HG02763 (cell line): Measurements from ENCODE around the gene SPINK9.
A peak's percentile ranks its signal among the peaks of the same experiment; 100 is the strongest.

Experiments used
- ATAC-seq: cut with Tn5 transposase; IDR thresholded peaks from one replicate; pipeline ENCODE4 v1.9.1; 2021; ENCODE audit warnings: mild to moderate bottlenecking, moderate library complexity; ENCODE audit not compliant: unreplicated experiment

SPINK9 gene

DNA sequence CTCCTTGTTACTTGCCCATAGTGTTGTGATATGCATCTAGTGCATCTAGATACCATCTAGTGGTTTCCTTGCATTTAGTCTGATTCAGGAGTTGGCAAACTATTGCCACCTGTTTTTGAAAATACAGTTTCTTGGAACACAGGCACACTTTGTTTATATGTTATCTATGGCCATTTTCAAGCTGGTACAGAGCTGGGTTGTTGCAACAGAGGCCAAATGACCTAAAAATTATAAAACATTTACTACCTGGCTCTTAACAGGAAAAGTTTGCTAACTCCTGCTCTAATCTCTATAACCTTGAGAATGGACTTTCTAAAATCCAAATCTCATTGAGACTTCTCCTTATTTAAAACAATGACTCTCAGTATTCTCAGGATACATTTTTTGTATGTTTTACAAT lies 29.0 kb downstream of the SPINK9 start:
- no peak for ATAC-seq

- no peak for ATAC-seq
These were observed 32.9 kb downstream of the SPINK9 start for GRCh38 chr5:148368299-148368698.

GRCh38 chr5:148372166-148372725 lies 36.9 kb downstream of the SPINK9 start:
- no peak for ATAC-seq

DNA sequence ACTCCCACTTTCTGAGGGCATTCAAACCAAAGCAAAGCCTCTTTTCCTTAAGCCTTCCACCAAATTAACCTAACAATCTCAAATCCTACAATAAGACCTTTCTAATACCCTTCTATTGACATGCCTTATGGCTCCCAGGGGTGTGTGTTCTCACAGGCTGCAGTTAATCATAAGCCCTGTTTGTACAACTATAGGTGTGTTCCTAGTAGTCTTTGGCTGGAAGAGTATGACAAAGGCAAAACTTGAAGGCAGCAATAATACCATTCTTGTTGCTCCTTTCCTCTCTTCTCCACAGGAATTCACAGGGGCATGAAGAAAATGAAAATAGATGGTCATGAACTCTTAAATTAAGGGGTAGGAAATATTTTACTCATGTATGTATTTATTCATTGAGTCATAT lies 37.5 kb downstream of the SPINK9 start:
- no peak for ATAC-seq

GRCh38 chr5:148374690-148375360 lies 39.5 kb downstream of the SPINK9 start:
- ATAC-seq, result peak; percentile 65

GRCh38 chr5:148376198-148376597 lies 40.8 kb downstream of the SPINK9 start:
- ATAC-seq, result no peak

- ATAC-seq, result no peak
These were observed 43.3 kb downstream of the SPINK9 start for GRCh38 chr5:148378670-148379069.

GRCh38 chr5:148379340-148379739 lies 44.0 kb downstream of the SPINK9 start:
- ATAC-seq, result no peak

GRCh38 chr5:148381906-148382305 lies 46.5 kb downstream of the SPINK9 start:
- no peak for ATAC-seq

DNA sequence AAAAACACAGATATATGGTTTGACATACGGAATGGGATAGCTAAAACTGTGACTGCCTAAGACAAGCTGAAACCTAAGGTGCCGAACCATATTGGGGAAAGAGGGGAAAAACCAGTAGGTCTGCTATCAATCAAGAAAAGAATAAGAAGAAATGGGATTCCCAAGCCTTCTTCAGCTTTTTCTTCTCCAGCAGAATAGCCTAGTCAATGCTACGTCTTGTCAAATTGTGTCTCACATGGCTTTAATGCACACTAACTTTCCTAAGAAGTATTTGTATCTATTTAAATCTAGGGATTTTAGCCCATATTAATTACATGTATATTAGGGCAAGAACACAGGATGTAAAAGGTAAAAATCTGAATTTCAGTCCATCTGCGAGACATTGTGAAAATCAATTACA lies 47.6 kb downstream of the SPINK9 start:
- ATAC-seq, result no peak

DNA sequence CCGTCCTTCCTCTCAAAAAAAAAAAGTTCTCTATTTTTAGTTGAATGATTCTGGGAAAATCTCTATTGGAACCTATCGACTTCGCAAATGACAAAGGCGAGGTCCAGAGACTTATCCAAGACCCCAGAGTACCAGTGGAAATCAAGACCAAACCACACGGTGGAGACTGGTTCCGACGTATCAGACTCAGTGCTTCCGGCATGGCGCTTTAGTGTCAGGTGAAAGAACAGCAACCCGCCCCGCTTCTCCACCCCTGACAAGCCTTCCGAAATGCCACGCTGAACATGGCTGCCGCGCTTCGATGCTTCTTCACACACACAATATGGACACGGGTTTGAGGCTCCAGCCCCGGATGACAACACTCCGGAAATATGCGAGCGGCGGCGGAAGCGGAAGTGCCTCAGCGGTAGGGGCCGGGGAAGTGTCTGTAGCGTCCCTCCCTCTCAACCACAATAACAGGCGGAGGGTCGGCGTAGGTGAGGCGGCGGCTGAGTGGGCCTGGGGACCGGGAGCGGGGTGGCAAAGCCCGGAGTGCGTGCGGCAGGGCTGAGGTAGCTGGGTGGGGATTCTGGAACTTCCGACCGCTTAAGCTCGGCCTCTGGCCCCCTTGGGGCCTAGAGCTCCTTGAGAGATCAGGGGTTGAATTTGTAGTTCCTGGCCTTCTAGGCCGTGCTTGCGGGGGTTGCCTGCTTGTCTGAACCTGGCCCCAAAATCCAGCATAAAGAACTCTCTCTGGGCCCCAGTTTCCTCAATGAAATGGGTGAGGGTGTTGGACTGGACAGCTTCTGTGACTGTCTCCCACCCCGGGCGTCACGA lies 48.4 kb downstream of the SPINK9 start, which contains the start of gene FBXO38:
TSS of gene FBXO38 (plus strand) at position 395 of the 816 bp plus-strand sequence. CDS start 10,819 bp downstream, outside the sequence.
- ATAC-seq, result peak; percentile 99

GRCh38 chr5:148384380-148384737 lies 49.0 kb downstream of the SPINK9 start:
- ATAC-seq, result peak; percentile 19

DNA sequence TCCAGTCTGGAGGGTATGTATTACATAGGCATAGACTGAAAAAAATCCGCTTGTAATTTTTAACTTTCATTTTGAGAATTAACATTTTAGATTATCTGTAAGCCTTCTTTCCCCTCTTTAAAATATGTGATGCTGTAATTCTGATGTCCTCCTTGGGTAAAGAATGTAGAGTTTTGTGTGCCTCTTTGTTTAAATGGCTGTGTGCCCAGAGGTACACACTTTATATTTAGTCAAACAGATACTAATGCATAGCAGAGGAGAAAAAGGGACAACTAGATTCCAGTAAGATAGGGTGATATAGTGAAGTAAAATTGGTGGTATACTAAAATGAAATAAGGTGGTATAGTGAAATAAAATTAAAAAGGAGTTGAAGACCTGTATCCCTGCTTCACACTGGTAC lies 49.7 kb downstream of the SPINK9 start:
- no peak for ATAC-seq

GRCh38 chr5:148386041-148386440 lies 50.7 kb downstream of the SPINK9 start:
- ATAC-seq, result no peak

GRCh38 chr5:148387325-148387724 lies 52.0 kb downstream of the SPINK9 start:
- ATAC-seq, result no peak

DNA sequence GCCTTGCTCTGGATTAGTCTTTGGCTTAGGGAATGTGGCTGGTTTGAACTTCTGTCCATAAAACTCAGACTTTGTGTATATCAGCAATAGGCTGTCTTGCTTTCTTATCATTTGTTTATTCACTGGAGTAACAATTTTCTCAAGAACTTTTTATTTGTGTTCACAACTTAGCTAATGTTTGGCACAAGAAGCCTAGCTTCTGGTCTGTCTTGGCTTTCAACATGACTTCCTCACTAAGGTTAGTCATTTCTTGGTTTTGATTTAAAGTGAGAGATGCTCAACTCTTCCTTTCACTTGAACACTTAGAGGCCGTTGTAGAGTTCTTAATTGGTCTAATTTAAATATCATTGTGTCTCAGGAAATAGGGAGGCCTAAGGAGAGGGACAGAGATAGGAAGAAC lies 53.3 kb downstream of the SPINK9 start:
- no peak for ATAC-seq
